ENCODE data around the gene SLC5A5.

The SLC5A5 gene

DNA sequence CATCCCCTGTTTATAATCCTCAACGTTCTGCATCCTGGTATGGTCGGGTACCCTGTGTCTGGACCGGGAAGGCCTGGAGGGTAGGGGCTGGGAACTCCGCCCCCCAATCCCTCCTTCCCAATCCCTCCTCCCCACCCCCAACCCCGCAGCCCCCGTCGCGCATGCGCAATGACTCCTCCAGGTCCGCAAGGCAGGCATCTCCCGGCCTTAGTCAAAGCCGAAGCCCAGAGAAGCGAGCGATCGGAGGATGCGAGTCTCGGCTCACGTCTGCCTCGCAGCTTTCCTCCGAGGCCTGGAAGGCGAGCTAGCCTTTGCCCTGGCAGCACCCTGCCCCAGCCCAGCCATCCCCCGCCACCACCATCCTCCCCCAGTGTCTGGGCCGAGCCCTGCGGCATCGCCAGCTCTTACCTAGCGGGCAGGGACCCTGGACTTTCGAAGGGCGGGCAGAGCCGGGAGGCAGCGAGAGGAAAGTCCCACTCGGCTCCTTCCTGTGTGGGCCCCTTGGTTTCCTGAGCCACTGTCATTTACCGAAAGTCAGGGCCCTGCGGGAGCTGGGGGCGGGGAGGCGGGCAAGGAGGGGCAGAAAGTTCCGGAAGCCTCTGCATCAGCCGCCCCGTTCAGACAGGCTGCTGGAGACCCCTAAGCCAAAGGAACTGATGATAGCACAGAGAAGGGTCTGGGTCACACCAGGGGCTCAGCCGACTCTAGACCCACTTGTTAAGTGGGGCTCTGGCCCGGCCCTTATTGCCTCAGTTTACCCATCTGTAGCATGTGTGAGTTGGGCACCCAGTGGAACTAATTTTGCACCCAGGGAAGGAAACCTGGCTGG lies 24.0 kb upstream of the SLC5A5 start, which contains the start of gene JAK3:
TSS of gene JAK3 (minus strand) at position 445 of the 829 bp plus-strand sequence. CDS start 3,565 bp downstream, outside the sequence.
- peak; percentile 83 to 85 for DNase-seq

DNA sequence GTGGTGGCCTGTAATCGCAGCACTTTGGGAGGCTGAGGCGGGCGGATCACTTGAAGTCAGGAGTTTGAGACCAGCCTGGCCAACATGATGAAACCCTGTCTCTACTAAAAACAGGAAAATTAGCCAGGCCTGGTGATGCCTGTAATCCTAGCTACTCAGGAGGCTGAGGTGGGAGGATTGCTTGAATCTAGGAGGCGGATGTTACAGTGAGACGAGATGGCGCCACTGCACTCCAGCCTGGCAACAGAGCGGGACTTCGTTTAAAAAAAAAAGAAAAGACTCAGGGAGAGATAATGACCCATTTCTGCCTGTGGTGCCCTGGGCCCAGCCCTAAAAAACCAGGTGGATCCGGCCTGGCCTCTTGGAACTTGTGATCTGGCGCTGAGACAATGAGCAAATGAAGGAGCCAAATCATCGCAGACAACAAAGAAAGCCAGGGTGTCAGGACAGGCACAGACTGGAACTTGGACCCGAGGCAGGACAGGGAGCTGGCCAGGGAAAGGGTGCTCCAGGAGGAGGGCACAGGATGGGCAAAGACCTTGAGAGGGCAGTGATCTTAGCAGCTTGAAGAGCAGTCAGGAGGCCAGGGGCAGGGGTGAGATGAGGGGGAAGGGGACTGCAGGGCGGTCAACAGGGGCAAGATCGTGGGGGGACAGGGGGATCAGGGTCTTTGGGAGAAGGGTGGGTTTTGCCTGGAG lies 23.0 kb upstream of the SLC5A5 start:
- DNase-seq, result no peak

DNA sequence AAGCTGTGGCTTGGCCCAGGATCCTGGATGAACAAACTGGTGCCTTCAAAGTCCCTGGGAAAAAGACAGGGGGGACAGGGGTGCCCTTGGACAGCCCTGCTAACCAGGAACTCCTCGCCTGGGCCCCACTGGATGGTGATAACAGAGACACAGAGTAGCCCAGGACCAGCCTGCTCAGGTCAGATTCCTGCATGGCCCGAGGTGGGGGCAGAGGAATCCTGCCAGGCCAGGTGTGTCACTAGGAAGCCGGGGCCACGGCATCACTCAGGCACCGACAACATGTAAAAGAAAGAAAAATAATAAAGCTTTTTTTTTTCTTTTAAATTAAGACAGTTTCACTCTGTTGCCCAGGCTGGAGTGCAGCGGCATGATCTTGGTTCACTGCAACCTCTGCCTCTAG lies 17.7 kb upstream of the SLC5A5 start:
- DNase-seq, result no peak

DNA sequence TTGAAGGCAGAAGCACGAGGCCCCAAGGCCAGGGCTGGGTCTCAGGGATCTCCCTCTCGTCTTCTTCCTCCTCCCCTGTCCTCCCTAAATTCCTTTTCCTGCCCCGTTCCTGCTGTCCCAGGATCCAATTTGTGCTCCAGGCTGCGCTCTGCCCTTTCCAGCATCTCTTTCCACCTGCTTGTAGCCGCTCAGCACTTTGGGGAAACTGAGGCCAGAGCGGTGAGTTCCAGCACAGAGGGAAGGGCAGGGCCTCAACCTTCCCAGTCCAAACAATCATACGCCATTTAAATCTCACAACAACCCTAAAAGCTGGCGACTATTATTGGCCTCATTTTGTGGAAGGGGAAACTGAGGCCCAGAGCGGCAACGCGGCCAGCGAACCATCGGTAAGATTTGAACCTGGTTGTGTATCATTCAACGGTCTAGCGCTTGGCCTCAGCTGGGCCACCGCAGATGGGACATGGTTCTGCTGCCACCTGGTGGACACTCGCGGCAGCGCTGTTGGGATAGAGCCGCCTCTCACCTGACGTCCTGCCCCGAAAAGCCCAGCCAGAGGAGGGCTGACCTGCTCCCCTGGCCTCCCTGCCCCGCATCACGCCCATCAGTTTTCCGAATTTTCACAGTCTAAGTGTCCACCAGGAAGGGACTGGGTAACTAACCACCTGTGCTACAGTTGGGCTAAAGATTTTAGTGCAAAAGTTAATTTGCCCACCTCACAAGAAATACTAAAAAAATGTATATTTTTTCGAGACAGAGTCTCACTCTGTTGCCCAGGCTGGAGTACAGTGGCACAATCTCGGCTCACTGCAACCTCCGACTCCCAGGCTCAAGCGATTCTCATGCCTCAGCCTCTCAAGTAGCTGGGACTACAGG lies 16.2 kb upstream of the SLC5A5 start:
- peak; percentile 98 for DNase-seq

DNA sequence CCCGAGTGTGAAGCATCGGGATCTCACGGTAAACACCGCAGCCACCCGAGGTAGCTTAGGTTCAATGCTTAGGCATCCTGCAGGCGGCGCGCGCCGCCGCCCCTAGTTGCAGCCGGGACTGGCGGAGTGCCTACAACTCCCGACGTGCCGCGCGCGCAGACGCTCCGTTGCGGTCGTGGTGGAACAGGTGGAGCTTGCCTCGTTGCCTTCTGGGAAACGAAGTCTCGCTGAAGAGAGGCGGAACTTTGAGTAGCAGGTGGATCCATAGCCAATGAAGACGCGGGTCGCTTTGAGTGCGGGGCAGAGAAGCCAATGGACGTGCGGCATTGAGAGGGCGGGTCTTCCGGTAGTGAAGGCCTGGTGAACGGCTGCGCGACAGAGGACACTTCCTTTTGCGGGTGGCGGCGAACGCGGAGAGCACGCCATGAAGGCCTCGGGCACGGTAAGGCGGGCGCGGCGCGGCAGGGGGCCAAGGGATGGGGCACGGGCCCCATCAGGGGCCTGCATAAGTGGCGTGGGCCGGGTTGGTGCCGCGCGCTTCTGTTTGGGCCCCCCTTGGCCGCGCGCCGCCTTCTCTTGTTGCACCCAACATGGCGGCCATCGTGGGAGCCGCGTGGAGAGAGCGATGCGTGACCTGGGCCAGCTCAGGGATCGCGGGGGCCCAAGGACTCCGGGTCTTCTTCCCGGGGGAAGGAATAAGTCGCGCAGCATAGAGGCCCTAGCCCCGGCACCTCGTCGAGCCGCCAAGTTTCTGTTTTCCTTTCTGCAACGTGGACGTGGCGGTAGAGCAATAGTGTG lies 12.0 kb upstream of the SLC5A5 start, which contains the start of gene RPL18A:
TSS of gene RPL18A (plus strand) at position 378 of the 798 bp plus-strand sequence. CDS start at position 425, 47 bp downstream.
- peak; percentile 96 for DNase-seq

DNA sequence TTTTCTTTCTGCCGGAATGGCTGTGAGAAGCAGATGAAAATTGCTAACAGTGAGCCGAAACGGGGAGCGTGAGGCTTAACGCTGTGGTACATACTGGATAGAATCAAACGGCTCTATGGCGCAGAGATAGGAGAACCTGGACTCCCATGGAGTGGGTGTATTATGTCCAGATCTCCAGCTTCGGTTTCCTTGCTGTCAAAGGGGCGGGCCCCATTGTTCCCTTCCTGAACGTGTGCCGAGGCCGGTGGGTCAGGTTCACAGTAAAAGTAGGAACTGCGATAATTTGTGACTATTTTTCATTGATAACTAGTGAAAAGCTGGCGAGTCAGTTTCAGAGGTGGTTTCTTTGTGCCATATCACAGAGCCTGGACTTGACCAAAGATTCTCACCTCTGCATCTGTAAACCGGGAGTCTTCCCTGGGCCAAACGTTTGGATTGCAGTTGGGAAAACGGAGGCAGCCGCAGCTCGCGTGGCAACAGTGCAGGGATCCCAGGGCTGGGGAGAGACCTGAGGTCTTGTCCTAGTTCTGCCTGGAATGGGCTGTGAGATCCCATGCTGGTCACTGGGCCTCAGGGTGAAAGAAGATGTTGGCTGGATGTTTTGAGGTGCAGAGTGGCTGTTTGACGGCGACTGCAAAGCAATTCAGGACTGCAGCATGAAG lies 11.3 kb upstream of the SLC5A5 start:
- DNase-seq, result no peak

DNA sequence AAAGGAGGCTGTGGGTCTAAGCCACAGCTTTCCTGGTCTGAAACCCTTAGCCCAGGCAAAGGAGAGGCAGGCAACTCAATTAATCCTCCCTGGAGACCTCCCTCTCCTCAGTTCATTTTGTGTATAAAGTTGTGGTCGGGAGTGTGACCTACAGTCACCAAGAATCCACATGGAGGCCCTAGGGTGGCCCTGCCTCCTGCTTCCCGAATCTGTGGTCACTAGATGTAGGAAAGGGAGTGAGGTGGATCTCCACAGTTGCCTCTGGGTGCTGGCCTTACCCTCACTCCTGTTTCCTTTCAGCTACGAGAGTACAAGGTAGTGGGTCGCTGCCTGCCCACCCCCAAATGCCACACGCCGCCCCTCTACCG lies 10.8 kb upstream of the SLC5A5 start:
- no peak for DNase-seq

DNA sequence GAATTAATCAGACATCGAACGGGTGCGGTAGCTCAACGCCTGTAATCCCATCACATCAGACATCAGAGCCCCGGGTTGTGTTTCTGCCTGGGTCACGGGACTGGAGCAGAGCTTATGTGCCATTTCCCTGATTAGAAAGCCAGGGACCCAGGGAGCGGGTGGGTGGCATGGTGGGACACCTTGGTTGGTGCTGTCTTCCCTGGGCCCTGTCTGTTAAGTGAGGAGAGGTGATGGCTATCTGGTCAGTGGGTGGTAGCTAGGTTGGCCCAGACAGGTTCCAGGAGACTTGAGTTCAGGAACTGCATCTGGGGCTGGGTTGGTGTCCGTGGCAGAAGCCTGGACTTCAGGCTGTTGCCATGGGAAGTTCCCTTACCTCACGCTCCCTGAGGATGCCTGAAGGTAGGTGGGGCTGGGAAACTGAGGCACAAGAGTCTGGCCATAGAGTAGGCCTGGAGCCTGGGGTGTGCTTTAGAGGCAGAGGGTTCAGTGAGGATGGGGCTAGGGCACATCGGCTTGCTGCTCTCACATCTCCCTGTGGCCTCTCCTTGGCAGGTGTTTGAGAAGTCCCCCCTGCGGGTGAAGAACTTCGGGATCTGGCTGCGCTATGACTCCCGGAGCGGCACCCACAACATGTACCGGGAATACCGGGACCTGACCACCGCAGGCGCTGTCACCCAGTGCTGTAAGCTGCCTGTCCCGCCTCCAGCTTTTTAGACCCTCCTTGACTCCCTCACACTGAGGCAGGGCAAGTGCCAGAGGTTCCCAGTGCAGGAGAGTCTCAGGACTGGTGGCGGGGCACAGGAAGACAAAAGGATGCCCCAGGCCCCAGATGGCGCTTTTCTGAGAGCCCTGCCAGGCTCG lies 10.0 kb upstream of the SLC5A5 start:
- no peak for DNase-seq

DNA sequence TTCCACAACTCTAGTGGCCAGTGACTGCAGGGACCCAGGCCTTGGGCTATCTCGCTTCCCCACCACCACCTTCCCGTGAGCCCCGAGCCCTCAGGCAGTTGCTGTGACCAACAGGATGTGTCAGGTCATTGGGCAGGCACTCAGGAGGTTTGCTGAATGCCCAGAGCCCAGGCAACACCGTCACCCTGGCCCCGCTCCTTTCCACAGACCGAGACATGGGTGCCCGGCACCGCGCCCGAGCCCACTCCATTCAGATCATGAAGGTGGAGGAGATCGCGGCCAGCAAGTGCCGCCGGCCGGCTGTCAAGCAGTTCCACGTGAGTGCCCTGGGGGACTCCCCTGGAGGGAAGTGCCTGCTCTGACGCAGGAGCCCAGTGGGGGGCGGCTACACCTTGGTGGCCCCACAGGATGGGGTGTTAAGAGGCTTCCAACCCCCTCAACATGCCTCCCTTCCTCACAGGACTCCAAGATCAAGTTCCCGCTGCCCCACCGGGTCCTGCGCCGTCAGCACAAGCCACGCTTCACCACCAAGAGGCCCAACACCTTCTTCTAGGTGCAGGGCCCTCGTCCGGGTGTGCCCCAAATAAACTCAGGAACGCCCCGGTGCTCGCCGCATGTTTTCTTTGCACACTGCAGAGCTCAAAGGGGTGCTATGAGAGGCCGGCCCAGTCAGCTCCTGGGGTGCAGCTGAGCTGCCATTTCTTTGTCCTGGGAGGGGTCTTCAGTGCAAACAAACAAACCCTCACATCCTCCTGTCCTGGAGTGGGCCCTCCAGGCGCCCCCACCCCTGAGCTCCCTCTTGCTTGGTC lies 8.8 kb upstream of the SLC5A5 start:
- DNase-seq, result no peak

DNA sequence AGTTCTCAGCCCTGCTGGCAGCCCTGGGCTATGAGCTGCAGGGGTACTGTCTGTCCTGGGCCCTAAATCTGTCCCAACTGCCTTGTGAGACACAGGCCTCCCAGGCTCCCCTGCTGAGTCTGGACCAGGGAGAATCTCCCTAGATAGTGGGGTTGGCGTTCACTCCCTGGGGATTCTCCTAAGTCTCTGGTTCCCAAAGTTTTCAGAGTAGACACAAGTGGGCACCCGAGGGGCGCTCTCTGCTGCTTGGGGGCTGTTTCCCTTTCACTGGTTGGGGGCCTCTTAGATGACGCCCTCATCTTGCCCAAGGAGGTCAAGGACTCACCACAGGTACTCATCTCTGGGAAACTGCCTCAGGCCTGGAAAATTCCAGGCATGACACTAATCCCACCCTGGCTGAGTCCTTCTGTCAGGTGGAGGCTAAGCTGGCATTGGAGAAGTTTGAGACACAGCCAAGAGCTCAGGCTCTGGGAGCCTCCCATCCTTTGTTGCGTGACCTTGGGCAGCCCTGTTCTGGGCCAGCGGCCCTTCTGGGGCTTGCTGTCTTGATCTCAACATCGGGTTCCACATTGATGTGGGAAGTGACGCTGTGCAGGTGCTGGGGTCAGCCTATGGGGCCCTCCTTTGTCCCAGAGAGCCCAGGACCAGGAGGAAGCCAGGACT lies 8.1 kb upstream of the SLC5A5 start:
- DNase-seq, result no peak

DNA sequence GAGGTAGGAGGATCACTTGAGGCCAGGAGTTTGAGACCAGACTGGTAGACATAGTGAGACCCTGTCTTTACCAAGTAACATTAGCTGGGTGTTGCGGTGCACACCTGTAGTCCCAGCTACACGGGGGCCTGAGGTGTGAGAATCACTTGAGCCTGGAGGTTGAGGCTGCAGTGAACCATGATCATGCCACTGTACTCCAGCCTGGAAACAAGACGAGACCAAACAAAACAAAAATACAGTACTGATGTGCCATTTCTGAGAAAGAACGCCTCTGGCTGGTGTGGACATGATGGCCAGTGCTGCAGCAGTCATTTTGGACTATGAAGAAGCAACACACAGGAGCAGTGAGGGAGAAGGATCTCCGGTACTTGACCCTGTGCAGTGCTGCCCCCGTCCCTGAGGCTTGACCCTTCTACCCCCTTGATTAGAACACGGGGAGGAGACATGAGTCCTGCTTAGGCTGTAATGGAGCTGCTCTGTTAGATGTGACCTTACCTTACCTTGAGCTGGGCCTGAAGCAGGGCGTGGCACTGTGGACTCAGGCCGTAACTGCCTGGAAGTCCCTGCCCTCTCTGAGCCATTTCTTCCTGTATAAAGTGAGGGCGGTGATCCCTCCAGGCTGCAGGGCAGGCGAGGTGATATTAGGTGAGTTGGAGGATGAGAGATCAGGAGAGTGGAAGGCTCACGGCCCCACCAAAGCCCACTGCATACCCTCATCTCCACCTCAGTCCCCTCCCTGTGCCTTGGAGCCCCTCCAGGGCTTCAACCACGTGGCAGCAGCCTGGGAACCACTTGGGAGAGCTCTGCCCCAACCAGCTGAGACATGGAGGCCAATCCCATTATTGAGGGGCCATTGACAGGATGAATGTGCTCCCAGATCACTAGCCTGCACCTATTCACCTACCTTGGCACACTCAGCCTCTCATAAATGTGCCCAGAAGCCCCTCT lies 6.1 kb upstream of the SLC5A5 start:
- peak in 1 of 2 donors; percentile 36 for DNase-seq

DNA sequence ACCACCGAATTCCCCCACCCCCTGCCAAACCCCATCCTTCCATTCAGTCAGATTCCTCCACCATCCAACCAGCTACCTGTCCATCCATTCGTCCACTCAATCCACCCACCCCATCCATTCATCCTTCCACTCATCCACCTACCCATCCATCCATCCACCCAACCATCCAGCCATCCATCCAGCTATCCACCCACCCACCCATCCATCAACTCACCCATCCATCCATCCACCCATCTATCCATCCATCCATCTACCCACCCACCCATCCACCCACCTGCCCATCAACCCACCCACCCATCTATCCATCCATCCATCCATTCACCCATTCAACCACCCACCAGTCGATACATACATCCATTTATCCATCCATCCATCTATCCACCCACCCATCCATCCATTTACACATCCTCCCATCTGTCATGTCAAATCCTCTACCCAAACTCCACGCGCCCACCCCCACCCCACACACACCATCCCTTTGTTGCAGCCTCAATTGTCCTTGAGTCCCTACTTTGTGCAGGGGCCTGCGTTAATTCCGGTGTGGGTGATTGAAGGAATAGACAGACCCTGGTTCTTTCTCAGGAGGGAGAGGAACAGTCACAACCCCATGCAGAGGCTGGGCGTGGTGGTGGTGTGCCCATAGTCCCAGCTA lies 5.3 kb upstream of the SLC5A5 start:
- no peak for DNase-seq

DNA sequence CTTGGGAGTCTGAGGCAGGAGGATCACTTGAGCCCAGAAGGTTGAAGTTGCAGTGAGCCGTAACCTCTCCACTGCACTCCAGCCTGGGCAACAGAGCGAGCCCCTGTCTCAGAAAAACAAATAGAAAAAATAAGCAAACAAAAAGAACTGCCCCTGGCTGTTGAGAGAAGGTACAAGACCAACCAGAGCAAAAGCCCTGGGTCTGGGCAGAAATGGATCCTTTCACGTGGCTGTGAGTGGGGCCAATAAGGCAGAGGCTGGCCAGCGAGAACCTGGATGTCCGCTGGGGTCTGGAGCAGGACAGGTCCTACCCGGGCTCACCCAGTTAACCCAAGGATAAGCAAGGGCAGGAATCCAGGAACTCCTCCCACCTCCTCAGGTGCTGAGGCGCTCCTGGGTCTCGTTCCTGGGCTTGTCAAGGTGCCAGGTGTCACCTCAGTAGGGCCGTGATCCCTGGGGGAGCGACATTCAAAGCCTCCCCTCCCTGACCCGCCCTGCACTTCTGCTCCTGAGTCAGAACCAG lies 4.7 kb upstream of the SLC5A5 start:
- no peak for DNase-seq

DNA sequence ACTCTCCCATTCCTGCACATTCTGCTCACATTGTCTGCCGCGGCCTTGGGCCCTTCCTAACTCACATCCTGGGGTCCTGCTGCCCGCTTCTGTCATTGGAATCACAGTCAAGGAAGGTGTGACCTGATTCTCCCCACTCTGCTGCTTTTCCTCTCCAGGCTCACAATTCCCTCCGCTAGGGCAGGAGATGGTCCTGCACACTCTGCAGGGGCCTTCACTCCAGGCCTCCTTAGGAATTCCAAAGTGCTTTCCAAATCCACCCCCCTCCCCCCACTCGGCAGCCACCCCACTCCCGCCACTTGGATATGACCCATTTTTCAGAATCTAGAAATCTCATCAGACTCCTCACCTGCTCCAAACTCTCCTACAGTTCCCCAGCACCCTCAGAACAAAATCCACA lies 3.1 kb upstream of the SLC5A5 start:
- DNase-seq, result no peak

DNA sequence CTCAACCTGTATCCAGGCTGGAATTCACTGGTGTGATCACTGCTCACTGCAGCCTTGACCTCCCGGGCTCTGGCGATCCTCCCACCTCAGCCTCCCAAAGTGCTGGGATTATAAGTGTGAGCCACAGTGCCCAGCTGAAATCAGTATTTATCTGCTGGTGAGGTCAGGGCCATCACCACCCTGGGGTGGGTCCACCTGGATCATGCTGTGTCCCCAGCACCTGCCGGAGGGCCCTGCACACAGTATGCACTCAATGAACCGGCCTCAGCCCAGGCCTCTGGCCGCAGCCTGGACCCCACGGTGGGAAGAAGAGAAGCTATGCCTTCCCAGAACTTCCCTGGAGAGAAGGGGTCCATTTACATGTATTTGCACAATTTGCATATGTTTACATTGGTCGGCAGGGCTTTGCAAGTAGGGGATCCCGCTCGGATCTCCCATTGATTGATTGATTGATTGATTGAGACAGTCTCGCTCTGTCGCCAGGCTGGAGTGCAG lies 2.6 kb upstream of the SLC5A5 start:
- no peak for DNase-seq

DNA sequence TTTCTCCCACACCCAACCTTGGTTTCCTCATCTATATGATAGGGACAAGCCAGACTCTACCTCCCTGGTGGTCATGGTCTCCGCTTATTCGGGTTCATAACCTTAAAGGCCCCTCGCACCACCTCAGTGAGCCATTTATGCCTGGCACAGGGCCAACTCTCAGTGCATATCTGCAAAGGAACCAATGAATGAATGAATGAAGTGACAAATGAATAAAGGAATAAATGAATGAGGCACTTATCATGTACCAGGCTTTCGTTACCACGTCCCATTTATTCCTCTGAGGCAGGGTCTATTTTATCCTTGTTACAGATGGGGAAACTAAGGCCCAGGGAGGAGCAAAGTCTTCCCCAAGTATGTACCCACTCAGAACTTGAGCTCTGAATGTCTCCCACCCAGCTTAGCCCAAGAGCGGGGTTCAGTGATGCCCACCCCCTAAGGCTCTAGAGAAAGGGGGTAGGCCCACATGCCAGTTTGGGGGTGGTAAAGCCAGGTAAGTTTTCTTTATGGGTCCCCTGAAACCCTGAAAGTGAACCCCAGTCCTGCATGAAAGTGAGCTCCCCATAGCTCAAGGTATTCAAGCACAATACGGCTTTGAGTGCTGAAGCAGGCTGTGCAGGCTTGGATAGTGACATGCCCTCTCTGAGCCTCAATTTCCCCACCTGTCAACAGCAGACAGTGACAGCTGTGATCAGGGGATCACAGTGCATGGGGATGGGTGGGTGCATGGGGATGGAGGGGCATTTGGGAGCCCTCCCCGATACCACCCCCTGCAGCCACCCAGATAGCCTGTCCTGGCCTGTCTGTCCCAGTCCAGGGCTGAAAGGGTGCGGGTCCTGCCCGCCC lies 490 bp upstream of the SLC5A5 start:
- DNase-seq, result no peak

All from stimulated activated CD4-positive, alpha-beta T cell treated with anti-CD3 and anti-CD28 coated beads, Interleukin-2, amount 100 ng/mL, for 48 hours (primary cell).